ENCODE data around the gene C1R. TPM values are rescaled to one million over a fixed set of nuclear protein-coding genes. Genes with fewer than 3 reads are reported as not detected.
"Not testable (repeated sequence)": the region's sequence is repeated elsewhere in the genome, so short reads cannot be mapped to it uniquely, and the experiment has no call there.

C1R gene
- total RNA-seq, 6 donors from 2014 or later, result 116 to 410 (median 210) TPM

- Histone ChIP-seq H3K4me1 (peaks cover 0 to 10% (median 3%) of the 10 kb centered on the region in 4 donors), H3K9me3 (no peaks in the 10 kb centered on the region), H3K4me3 (no peak overlapping the region), H3K27ac (no peak overlapping the region), H3K27me3 (no peaks in the 10 kb centered on the region), H3K36me3 (no peaks in the 10 kb centered on the region)
- DNase-seq (no peak), ATAC-seq (ENCODE audit: low FRiP score in 2 of 2) (peak; percentile 77 to 83)
- TF ChIP-seq CTCF (IDR thresholded peaks at IDR 0.05) (peak; percentile 11 to 67 (median 46)), EP300 (IDR thresholded peaks at IDR 0.05) (no peak), POLR2AphosphoS5 (IDR thresholded peaks at IDR 0.05) (no peak)
- WGBS, 2 donors, result 38 to 42% methylated on average over 6 of the region's 6 CpGs
Observed at GRCh38 chr12:7042842-7043241, 49.4 kb downstream of the C1R start.

DNA sequence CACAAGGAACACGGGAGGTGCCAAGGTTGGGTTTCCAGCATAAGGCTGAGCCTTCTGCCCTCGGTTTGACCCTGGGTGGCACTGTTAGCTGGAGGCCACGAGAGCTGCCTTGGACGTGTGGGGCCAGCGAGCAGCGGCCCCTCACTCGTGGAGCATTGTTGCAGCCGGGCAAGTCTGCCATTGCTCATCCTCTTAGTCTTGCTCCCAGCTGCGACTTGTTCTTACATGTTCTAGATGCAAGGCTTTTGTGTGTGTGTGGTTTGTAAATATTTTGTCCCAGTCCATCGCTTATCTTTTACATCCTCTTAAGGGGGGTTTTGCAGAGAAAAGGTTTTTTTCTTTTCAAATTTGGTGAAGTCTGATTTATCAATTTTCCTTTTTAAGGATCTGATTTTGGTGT is 52.8 kb downstream of the C1R start:
- H3K27ac ChIP-seq, result no peak overlapping the region
- no peaks in the 10 kb centered on the region for H3K27me3 ChIP-seq
- 68 to 81% methylated on average over 7 to 10 of the region's 10 CpGs for WGBS, 2 donors
- TF ChIP-seq POLR2A (IDR thresholded peaks at IDR 0.05), result no peak
- H3K4me1 ChIP-seq, result no peaks in the 10 kb centered on the region
- H3K4me3 ChIP-seq, result no peak overlapping the region
- ATAC-seq (ENCODE audit: low FRiP score in 2 of 2) (no peak), DNase-seq (peak in 1 of 2 donors; percentile 42)
- H3K9me3 ChIP-seq, result no peaks in the 10 kb centered on the region
- no peaks in the 10 kb centered on the region for H3K36me3 ChIP-seq

DNA sequence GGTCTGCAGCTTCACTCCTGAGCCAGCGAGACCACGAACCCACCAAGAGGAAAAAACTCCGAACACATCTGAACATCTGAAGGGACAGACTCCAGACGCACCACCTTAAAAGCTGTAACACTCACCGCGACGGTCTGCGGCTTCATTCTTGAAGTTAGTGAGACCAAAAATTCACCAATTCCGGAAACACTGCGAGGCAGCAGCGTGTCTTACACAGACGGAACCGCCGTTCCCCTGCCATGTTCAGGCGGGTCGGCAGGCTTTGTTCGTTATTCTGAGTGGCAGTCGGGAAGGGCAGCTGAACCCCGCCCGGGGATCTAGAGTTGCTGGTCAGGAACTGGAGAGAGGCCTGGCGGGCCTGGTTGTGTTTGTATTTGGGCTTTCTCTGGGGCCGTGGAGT is 53.7 kb downstream of the C1R start:
- Histone ChIP-seq H3K9me3 (no peaks in the 10 kb centered on the region), H3K27ac (no peak overlapping the region), H3K36me3 (no peaks in the 10 kb centered on the region), H3K4me1 (no peaks in the 10 kb centered on the region), H3K4me3 (no peak overlapping the region), H3K27me3 (no peaks in the 10 kb centered on the region)
- DNase-seq, result peak in 1 of 2 donors; percentile 33
- ATAC-seq (ENCODE audit: low FRiP score in 2 of 2), result no peak
- TF ChIP-seq POLR2AphosphoS5 (IDR thresholded peaks at IDR 0.05) (no peak), POLR2A (IDR thresholded peaks at IDR 0.05) (no peak), EP300 (IDR thresholded peaks at IDR 0.05) (no peak), CTCF (IDR thresholded peaks at IDR 0.05) (no peak)
- WGBS, 2 donors, result 91 to 94% methylated on average over 22 of the region's 22 CpGs

DNA sequence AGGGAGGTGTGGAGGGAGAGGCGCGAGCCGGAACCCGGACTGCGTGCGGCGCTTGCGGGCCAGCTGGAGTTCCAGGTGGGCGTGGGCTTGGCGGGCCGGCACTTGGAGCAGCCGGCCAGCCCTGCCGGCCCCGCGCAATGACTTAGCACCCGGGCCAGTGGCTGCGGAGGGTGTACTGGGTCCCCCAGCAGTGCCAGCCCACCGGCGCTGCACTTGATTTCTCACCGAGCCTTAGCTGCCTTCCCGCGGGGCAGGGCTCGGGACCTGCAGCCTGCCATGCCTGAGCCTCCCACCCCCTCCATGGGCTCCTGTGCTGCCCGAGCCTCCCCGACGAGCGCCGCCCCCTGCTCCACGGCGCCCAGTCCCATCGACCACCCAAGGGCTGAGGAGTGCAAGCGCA is 54.8 kb downstream of the C1R start:
- 93 to 94% methylated on average over 18 to 28 of the region's 32 CpGs for WGBS, 2 donors
- not testable (repeated sequence) for ATAC-seq (ENCODE audit: low FRiP score in 2 of 2); H3K4me1 ChIP-seq; H3K4me3 ChIP-seq; H3K27ac ChIP-seq; H3K9me3 ChIP-seq; H3K36me3 ChIP-seq; H3K27me3 ChIP-seq
- DNase-seq, result peak in 1 of 2 donors; percentile 76

GRCh38 chr12:7035463-7035862 is 56.8 kb downstream of the C1R start:
- Histone ChIP-seq H3K9me3 (no peaks in the 10 kb centered on the region), H3K27me3 (no peaks in the 10 kb centered on the region), H3K27ac (no peak overlapping the region), H3K36me3 (no peaks in the 10 kb centered on the region), H3K4me3 (no peak overlapping the region), H3K4me1 (no peaks in the 10 kb centered on the region)
- ATAC-seq (ENCODE audit: low FRiP score in 2 of 2) (no peak), DNase-seq (no peak)
- 62 to 68% methylated on average over 2 of the region's 2 CpGs for WGBS, 2 donors
- TF ChIP-seq EP300 (IDR thresholded peaks at IDR 0.05), result no peak
- TF ChIP-seq CTCF (IDR thresholded peaks at IDR 0.05), result no peak
- TF ChIP-seq POLR2A (IDR thresholded peaks at IDR 0.05), result no peak
- TF ChIP-seq POLR2AphosphoS5 (IDR thresholded peaks at IDR 0.05), result no peak

DNA sequence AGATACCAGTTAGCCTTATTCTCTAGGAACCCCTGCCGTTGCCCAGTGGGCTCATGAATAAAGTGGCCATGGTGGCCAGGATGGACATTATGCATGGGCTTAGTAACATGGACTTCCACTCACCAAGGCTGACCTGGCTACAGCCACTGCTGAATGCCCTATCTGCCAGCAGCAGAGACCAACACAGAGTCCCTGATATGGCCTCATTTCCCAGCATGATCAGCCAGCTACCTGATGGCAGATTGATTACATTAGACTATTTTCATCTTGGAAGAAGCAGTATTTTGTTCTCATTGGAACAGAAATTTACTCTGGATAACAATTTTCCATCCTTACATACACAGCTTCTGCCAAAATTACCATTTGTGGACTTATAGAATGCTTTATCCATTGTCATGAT is 57.8 kb downstream of the C1R start:
- no peaks in the 10 kb centered on the region for H3K4me1 ChIP-seq
- no peaks in the 10 kb centered on the region for H3K27me3 ChIP-seq
- H3K4me3 ChIP-seq, result no peak overlapping the region
- ATAC-seq (ENCODE audit: low FRiP score in 2 of 2) (no peak), DNase-seq (no peak)
- H3K27ac ChIP-seq, result no peak overlapping the region
- TF ChIP-seq POLR2A (IDR thresholded peaks at IDR 0.05) (no peak), CTCF (IDR thresholded peaks at IDR 0.05) (no peak), POLR2AphosphoS5 (IDR thresholded peaks at IDR 0.05) (no peak), EP300 (IDR thresholded peaks at IDR 0.05) (no peak)
- H3K36me3 ChIP-seq, result no peaks in the 10 kb centered on the region
- 100% methylated on average over 1 of the region's 1 CpG for WGBS, 2 donors
- no peaks in the 10 kb centered on the region for H3K9me3 ChIP-seq

All from upper lobe of left lung (tissue), 6 donors.